HS-27A (cell line): ENCODE results near the gene FGF1.

Experiments used
- DNase-seq: peaks from one replicate; pipeline ENCODE4 v3.0.0-alpha.2; 2012; ENCODE audit warnings: low read depth, missing footprints

Gene FGF1

GRCh38 chr5:142685418-142686209, at the start of gene FGF1:
Gene FGF1, minus strand, starts transcription at chr5:142686090. Its CDS starts 71,963 bp downstream, at chr5:142614127.
- DNase-seq, result no peak

GRCh38 chr5:142727735-142728047, 41.8 kb upstream of the FGF1 start:
- no peak for DNase-seq

DNA sequence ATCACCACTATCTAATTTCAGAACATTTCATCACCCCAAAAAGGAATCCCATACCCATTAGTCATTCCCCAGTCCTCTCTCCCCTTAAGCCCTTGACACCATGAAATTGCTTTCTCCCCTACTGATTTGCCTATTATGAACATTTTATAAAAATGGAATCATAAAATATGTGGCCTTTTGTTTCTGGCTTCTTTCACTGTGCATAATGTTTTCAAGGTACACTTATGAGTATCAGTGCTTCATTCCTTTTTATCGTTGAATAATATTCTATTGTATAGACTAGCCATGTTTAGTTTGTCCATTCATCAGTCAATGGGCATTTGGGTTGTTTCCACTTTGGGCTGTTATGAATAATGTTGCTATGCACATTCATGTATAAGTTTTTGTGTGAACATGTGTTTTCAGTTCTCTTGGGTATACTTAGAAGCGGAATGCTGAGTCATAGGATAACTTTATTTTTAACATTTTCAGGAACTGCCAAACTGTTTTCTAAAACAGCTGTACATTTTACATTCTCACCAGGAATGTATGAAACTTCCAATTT, 40.4 kb upstream of the FGF1 start:
- DNase-seq, result peak; percentile 69

DNA sequence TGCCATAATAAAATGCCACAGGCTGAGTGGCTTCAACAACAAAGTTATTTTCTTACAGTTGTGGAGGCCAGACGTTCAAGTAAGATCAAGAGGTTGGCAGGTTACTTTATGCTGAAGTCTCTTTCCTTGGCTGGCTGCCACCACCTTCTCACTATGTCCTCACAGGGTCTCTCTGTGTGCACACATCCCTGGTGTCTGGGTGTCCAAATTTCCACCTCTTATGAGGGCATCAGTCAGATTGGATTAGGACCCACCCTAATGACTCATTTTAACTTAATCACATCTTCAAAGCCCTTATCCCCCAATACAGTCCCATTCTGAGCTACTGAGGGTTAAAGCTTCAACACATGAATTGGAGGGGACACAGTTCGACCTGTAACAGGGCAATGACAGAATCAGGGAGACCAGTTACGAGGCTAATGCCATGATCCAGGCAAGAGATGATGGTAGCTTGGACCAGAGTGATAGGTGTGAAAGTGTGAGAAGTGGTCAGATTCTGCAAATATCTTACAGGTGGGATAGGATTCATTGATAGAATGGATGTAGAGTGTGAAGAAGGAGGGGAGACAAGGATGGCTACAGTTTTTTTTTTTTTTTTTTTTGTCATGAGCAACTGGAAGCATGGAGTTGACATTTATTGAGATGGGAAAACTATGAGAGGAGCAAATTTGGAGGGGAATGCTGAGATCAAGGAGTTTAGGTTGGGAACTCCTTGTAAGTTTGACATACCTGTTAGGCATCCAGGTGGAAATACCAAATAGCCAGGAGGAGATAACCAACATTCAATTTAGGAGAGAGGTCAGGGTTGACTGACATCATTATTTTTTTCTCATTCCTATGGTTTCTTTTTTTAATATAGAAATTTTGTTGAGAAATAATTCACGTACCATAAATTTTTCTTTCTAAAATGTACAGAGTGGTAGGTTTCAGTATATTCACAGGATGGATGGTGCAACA, 39.6 kb upstream of the FGF1 start:
- DNase-seq, result peak; percentile 23

DNA sequence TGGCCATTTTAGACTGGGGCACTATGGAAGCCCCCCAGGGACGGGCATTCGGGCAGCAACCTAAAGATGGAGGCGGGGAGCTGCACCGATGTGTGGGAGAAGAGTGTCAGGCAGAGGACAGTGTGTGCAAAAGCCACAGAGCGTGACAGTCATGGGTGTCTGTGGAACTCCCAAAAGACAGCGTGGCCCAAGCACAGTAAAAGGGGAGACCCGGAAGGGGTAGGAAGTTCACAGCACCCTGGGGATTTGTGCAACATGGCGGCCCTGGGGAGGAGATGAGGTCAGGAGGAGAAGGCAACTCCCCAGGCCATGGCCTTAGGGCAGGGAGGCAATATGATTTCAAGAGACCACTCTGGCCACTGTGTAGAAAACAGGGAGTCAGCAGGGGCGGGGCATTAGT, 38.9 kb upstream of the FGF1 start:
- DNase-seq, result no peak

GRCh38 chr5:142722896-142723295, 37.0 kb upstream of the FGF1 start:
- DNase-seq, result no peak

DNA sequence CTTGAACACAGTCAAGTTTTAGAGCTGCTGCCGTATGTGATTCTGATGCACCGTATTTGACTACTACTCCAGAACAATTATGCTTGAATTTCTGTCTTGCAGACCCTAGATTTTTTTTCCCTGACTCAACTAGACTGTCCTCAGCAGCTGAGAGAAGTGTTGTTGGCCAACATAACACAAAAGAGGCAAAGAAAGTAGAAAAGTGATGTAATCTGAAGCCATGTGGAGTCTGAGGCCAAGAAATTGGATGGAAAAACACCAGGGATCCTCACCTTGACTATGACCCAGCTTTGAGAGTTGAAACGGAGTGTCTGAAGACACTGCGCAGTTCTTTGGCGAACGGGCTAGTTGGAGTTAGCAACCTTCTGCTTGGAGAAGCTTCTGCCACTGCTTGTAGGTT, 36.3 kb upstream of the FGF1 start:
- no peak for DNase-seq

- no peak for DNase-seq
Measured at GRCh38 chr5:142720641-142721271, 34.9 kb upstream of the FGF1 start.

DNA sequence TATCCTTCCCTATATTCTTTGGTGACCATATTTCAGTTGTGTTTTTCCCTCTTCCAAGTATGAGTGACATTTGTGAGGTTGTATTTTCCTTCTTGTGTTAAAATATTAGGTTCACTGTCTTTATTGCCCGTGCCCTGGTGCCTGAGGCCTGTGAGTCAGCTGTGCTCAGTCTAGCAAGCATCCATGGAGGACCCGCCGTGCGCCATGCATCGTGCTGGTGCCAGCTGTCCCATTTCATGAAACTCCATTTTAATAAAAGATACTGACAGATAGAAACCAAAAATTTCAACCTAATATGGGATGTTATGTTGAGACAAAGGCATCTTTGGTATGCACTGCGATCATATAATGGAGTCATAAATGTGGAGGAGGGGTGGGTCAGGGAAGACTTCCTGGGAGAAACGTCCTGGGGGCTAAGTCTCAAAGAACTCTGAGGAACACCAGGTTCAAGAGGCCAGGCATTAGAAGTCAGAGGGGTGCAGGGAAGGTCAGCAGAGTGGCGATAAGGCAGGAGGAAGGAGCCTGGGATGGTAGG, 34.0 kb upstream of the FGF1 start:
- no peak for DNase-seq

DNA sequence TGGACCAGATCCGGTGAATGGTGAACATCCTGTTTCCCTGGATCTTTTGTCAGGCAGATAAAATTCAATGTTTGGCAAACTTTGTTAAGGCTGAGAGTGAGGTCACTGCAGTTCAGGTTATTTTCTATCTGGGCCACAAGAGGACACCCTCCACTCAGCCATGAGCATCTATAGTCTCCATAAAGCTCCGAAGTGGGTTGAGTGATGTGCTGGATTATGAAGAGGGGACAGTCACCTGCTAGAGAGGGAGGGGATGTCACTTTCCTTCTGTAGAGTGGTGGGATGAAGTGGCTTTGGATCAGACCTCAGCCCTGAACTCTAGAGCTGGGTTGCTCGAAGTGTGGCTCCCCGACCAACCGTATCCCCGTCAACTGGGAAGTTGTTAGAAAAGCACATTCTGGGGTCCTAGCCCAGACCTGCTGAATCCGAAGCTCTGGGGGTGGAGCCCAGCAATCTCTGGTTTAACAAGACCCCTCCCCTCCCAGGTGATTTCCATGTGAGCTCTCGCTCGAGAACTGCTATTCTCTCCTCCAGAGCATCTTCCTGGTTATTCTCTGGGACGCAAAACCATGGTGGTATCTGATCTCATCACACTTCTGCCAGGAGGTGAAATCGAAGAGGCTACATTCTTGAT, 31.8 kb upstream of the FGF1 start:
- no peak for DNase-seq

DNA sequence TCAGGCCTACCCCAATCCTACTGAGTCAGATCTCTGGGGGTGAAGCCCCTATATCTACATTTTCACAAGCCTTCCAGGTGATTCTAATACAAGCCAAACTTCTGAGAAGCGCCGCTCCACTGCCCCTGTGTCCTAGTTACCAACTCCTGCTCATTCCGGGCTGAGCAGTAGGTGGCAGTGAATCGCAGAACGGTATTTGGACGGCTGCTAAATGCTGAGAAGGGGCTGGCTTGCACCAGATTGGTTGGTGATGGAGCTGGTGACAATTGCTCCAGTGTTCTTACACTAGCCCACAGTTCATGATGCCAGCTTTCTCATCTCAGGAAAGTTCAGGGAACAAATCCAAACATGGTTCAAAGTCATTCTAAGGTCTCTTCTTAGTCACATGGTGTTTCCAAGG, 31.1 kb upstream of the FGF1 start:
- DNase-seq, result no peak

DNA sequence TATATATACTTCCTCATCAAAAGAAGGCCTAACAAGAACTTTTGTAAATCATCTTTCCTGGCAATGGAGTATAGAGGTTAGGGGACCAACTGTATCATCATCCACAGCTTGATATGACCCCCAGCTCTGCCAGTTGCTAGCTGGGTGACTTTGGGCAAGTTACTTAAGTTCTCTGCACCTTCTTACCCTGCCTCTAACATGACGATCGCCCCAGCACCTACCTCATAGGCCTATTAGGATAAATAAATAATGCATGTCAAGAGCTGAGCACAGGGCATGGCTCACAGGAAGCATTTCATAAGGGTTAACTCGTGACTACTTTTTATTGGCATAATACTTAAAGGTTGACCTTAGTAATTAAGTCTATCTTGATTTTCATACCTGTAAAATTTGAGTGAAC, 29.4 kb upstream of the FGF1 start:
- no peak for DNase-seq

DNA sequence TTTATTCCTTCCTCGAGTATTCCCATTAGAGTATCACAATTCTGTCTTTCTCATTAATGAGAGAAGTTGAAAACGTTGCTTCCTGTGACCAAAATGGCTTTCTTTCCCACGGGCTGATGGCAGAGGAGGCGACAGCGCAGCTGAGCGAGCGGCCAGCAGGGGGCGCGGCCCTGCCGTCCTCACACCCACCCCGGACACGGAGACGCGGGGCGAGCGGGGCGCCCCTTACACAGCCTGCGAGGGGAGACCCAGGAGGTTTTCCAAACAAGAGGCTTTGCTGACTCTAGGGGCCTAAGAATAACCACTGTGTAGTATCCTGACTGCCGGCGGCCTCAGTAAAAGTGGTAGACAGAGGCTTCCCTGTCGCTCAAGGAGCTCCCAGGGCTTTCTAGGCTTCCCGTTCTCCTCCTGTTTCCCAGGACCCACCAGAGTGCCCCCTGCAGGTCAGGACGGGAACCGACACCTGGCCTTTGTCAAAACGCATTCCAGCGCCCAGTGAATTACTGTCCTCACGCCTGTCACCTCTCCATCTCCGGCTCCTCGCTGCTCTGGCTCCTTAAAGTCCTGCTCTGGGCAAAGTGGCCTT, 27.3 kb upstream of the FGF1 start:
- DNase-seq, result peak; percentile 66

GRCh38 chr5:142703153-142703552, 17.3 kb upstream of the FGF1 start:
- DNase-seq, result no peak

GRCh38 chr5:142701673-142702311, 15.9 kb upstream of the FGF1 start:
- DNase-seq, result no peak

DNA sequence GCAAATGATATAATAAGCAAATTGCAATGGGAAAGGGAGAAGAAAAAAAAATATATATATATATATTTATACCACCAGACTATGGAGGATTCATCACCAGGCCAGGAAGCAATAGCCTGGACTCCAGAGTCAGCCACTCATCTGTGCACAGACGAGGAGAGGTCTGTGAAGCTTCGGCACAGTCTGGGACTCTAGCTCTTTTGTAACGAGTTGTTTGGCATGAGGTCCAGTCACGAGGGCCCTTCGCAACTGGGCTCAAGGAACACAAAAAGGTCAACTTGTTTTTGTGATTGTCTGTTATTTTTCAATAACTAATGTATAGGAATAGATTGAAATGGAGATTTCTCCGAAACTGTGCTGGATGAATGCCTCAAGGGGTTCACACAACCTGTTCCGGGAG, 14.7 kb upstream of the FGF1 start:
- no peak for DNase-seq

DNA sequence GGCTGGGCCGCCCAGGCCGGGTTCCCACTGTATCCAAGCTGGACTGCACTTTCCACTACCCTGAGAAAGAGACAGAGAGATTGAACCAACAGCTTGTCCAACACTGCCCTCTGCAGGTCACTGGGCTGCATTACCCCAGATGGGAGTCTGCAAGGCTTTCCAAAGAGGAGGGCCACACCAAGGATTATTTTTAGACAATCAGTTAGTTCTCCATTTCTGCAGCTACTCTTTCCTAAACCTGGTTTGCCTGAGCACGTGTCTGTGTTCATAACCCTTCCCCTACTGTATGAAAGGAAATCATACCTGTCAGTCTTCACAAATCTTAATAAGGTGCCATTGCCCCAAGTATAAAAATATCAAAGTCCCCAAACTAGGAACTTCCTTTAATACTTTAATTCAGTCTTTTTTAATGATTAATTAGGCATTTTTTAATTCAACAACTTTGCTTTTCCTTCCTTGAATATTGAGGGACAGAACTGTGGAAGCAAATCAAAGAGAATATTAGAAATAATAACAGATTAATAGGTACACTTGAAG, 13.4 kb upstream of the FGF1 start:
- no peak for DNase-seq

DNA sequence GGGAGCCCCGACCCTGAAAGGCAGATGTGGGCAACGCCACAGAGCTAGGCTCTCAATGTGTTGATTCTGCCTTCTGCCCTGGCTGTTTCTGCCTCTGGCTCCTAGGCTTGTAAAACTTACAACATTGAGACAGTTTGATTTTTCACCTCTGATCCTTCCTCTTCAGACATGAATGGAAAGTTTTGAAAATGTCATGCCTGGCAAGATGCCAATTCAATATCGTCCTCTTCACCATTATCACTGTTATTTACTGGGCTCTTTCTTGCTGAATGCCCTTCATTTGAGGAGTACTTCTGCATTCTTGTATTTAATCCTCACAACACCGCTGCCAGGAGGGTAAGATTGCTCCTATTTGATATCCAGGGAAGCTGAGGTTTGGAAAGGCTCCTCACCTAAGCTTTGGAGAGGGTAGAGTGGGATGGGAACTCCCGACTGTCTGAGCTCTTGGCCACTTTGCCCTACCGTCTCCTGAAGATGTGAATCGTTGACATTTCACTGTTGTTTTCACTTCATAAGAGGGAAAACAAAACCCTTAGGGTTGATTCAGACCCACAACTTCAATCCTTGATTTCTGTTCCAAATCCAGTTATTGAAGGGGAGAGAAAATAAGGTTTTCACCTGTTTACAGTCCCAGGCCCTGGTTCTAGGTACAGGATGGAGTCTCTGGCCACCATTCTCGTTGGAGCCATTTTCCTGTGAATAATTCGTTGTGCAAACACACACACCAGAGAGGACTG, 12.7 kb upstream of the FGF1 start:
- no peak for DNase-seq

- no peak for DNase-seq
Measured at GRCh38 chr5:142697356-142698255, 11.7 kb upstream of the FGF1 start.
